Type B pancreatic cell (in vitro differentiated cells): ENCODE measurements around the gene RNF212. TPM values are rescaled to one million over a fixed set of nuclear protein-coding genes. Genes with fewer than 3 reads are reported as not detected.
"Not testable (repeated sequence)": the region's sequence is repeated elsewhere in the genome, so short reads cannot be mapped to it uniquely, and the experiment has no call there.

Source experiments
- DNase-seq: peaks from one replicate; pipeline ENCODE4 v3.0.0; 2021; ENCODE audit warnings: mixed read lengths; ENCODE audit not compliant: unreplicated experiment; ENCODE audit errors: extremely low spot score
- H3K27ac Mint-ChIP-seq: 2 replicates; pipeline ENCODE4 v1.8.0; 2021; ENCODE audit warnings: mild to moderate bottlenecking, mixed read lengths
- H3K27me3 Mint-ChIP-seq: 2 replicates; pipeline ENCODE4 v1.8.0; 2021; ENCODE audit warnings: mixed read lengths
- H3K36me3 Mint-ChIP-seq: 2 replicates; pipeline ENCODE4 v1.8.0; 2021; ENCODE audit warnings: mixed read lengths
- H3K4me1 Mint-ChIP-seq: one replicate; pipeline ENCODE4 v1.8.0; 2021; ENCODE audit warnings: mixed read lengths; ENCODE audit not compliant: unreplicated experiment
- H3K4me3 Mint-ChIP-seq: 2 replicates; pipeline ENCODE4 v1.8.0; 2021; ENCODE audit warnings: mild to moderate bottlenecking, mixed read lengths
- H3K9me3 Mint-ChIP-seq: 2 replicates; pipeline ENCODE4 v1.8.0; 2021; ENCODE audit warnings: mixed read lengths
- CTCF ChIP-seq: fragments of 200-600 bp; sonication (generic); conservative IDR thresholded peaks from 2 replicates; pipeline ENCODE4 v1.5.0; 2021; ENCODE audit warnings: antibody characterized with exemption, mild to moderate bottlenecking
- total RNA-seq: library from RNA; stranded (reverse); gene quantifications from 2 replicates; pipeline ENCODE4 v1.2.1, GENCODE V29; 2021; ENCODE audit warnings: low replicate concordance

RNF212 gene
- total RNA-seq, 1 donor from 2014 or later: 3.5 TPM

- H3K27me3 Mint-ChIP-seq: peaks cover 34% of the 10 kb centered on the region
- no peak for DNase-seq
Measured at GRCh38 chr4:1048773-1049590, 64.4 kb downstream of the RNF212 start.

GRCh38 chr4:1047976-1048772 is 65.2 kb downstream of the RNF212 start:
- no peaks in the 10 kb centered on the region for H3K36me3 Mint-ChIP-seq
- no peak for TF ChIP-seq CTCF
- H3K4me3 Mint-ChIP-seq: no peak overlapping the region
- no peak for DNase-seq
- peaks cover 8% of the 10 kb centered on the region for H3K4me1 Mint-ChIP-seq
- H3K27me3 Mint-ChIP-seq: peaks cover 33% of the 10 kb centered on the region
- H3K27ac Mint-ChIP-seq: no peak overlapping the region
- no peaks in the 10 kb centered on the region for H3K9me3 Mint-ChIP-seq

More at GRCh38 chr4:1048773-1049590, 64.4 kb downstream of the RNF212 start:
- Mint-ChIP-seq H3K27ac (no peak overlapping the region), H3K4me3 (no peak overlapping the region), H3K4me1 (peaks cover 8% of the 10 kb centered on the region), H3K9me3 (no peaks in the 10 kb centered on the region), H3K36me3 (no peaks in the 10 kb centered on the region)
- no peak for TF ChIP-seq CTCF

- H3K27ac Mint-ChIP-seq: no peak overlapping the region
- DNase-seq: no peak
- no peaks in the 10 kb centered on the region for H3K36me3 Mint-ChIP-seq
- H3K27me3 Mint-ChIP-seq: peaks cover 26% of the 10 kb centered on the region
- H3K9me3 Mint-ChIP-seq: no peaks in the 10 kb centered on the region
- no peak overlapping the region for H3K4me3 Mint-ChIP-seq
- H3K4me1 Mint-ChIP-seq: peaks cover 9% of the 10 kb centered on the region
- TF ChIP-seq CTCF: no peak
Measured at GRCh38 chr4:1047106-1047975, 66.0 kb downstream of the RNF212 start.

GRCh38 chr4:1046581-1047011 is 66.8 kb downstream of the RNF212 start:
- H3K36me3 Mint-ChIP-seq, H3K27ac Mint-ChIP-seq, DNase-seq, H3K9me3 Mint-ChIP-seq, H3K4me3 Mint-ChIP-seq, H3K4me1 Mint-ChIP-seq: not testable (repeated sequence)
- H3K27me3 Mint-ChIP-seq: peaks cover 21% of the 10 kb centered on the region

GRCh38 chr4:1045595-1046201 is 67.7 kb downstream of the RNF212 start:
- no peak overlapping the region for H3K27ac Mint-ChIP-seq
- H3K9me3 Mint-ChIP-seq: no peaks in the 10 kb centered on the region
- H3K4me1 Mint-ChIP-seq: peaks cover 11% of the 10 kb centered on the region
- no peak for TF ChIP-seq CTCF
- no peak for DNase-seq
- H3K4me3 Mint-ChIP-seq: no peak overlapping the region
- peaks cover 12% of the 10 kb centered on the region for H3K27me3 Mint-ChIP-seq
- no peaks in the 10 kb centered on the region for H3K36me3 Mint-ChIP-seq
